Ovary (tissue), 3 donors: Measurements from ENCODE around the gene PSME4.
"Not testable (repeated sequence)": the region's sequence is repeated elsewhere in the genome, so short reads cannot be mapped to it uniquely, and the experiment has no call there.

Experiments used
- POLR2A ChIP-seq: fragments of 450-650 bp; IDR thresholded peaks from one replicate; pipeline ENCODE4 v1.6.1; 2017; ENCODE audit warnings: antibody characterized with exemption, mild to moderate bottlenecking, moderate library complexity
- TF ChIP-seq, protein P1 (sequence below), 3 donors: fragments of 450-650 bp in 2 of 3; fragments of 200-600 bp in 1 of 3; IDR thresholded peaks; one replicate each; pipeline versions ENCODE4 v1.5.1 to v1.8.0; 2016 to 2022; ENCODE audit warnings: antibody characterized with exemption in 3 of 3, mild to moderate bottlenecking in 1 of 3
- donor health status: DM: no; HTN: no; CAD: no.

DNA sequence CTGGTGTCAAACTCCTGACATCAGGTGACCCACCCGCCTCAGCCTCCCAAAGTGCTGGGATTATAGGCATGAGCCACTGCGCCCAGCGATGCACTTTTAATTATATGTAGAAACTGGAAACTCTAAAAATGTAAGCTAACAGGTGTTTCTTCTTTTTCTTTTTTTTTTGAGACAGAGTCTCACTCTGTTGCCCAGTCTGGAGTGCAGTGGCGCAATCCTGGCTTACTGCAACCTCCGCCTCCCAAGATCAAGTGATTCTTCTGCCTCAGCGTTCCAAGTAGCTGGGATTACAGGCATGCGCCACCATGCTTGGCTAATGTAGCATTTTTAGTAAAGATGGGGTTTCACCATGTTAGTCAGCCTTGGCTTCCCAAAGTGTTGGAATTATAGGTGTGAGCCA is 129.1 kb downstream of the PSME4 start:
- TF ChIP-seq, protein P1, sequence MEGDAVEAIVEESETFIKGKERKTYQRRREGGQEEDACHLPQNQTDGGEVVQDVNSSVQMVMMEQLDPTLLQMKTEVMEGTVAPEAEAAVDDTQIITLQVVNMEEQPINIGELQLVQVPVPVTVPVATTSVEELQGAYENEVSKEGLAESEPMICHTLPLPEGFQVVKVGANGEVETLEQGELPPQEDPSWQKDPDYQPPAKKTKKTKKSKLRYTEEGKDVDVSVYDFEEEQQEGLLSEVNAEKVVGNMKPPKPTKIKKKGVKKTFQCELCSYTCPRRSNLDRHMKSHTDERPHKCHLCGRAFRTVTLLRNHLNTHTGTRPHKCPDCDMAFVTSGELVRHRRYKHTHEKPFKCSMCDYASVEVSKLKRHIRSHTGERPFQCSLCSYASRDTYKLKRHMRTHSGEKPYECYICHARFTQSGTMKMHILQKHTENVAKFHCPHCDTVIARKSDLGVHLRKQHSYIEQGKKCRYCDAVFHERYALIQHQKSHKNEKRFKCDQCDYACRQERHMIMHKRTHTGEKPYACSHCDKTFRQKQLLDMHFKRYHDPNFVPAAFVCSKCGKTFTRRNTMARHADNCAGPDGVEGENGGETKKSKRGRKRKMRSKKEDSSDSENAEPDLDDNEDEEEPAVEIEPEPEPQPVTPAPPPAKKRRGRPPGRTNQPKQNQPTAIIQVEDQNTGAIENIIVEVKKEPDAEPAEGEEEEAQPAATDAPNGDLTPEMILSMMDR (IDR thresholded peaks at IDR 0.05): not testable (repeated sequence)
- not testable (repeated sequence) for TF ChIP-seq POLR2A
